HCT116 (cell line): ENCODE measurements around the gene LYPD5. TPM values are rescaled to one million over a fixed set of nuclear protein-coding genes. Genes with fewer than 3 reads are reported as not detected.

ENCODE experiments used
- ATAC-seq: fragments of 200-7000 bp; cut with Tn5 transposase; 2 replicates; pipeline ENCODE4 v1.9.1; 2020; ENCODE audit warnings: mild to moderate bottlenecking, moderate library complexity
- BruUV-seq: library from RNA; stranded (reverse); fragments of 400-500 nt; replicated peaks from 2 replicates; lab custom pipeline; 2021; lab: Mats Ljungman, UMichigan
- CTCF ChIA-PET: fragments of 300-600 bp; sonication (Branson Sonifier 250); formaldehyde crosslinking; loops from one replicate; lab custom pipeline; 2021; ENCODE audit warnings: antibody characterized with exemption; lab: Charles Lee
- POLR2A ChIA-PET: fragments of 300-600, 350-600 bp; sonication (Branson Sonifier 250); formaldehyde crosslinking; loops from one replicate; lab custom pipeline; 2021; ENCODE audit warnings: antibody characterized with exemption; lab: Charles Lee
- RAD21 ChIA-PET, 2 experiments: fragments of 300-600 bp; sonication (Branson Sonifier 250); formaldehyde crosslinking; loops; one replicate each; lab custom pipeline; 2023; ENCODE audit warnings: low total read pairs in 2 of 2; ENCODE audit not compliant: uncharacterized antibody in 2 of 2, unreplicated experiment in 2 of 2, low non-redundant PET in 1 of 2; lab: Charles Lee
- DNase-seq: peaks from one replicate; pipeline ENCODE4 v3.0.0-alpha.2; 2010; ENCODE audit warnings: low read depth, low spot score
- H2AFZ ChIP-seq: fragments of 200-600 bp; shearing (Covaris generic), sonication (generic); 2 replicates; pipeline ENCODE4 v1.6.1; 2017; ENCODE audit warnings: low read depth, mixed run types, mixed read lengths, antibody characterized with exemption, low read length; ENCODE audit not compliant: poor library complexity, severe bottlenecking
- H3K27ac ChIP-seq: 2 replicates; pipeline ENCODE4 v1.5.1; 2012; ENCODE audit warnings: low read depth, low read length
- H3K27me3 ChIP-seq: fragments of 200-600 bp; sonication (generic); 2 replicates; pipeline ENCODE4 v1.6.1; 2016; ENCODE audit warnings: mixed run types, low read length, mixed read lengths; ENCODE audit not compliant: insufficient read depth
- H3K36me3 ChIP-seq, 2 experiments: fragments of 200-500 bp in 1 of 2; fragments of 200-600 bp in 1 of 2; sonication (Bioruptor generic) in 1 of 2; sonication (generic) in 1 of 2; 2 replicates each; pipeline versions ENCODE4 v1.5.1 to v1.6.1; 2014 to 2016; ENCODE audit warnings: low read length in 2 of 2, inconsistent platforms in 1 of 2, mixed read lengths in 1 of 2, mixed run types in 1 of 2; ENCODE audit not compliant: insufficient read depth in 2 of 2, control insufficient read depth in 1 of 2
- H3K4me1 ChIP-seq, 2 experiments: fragments of 200-600 bp in 1 of 2; sonication (generic) in 1 of 2; 2 replicates each; pipeline versions ENCODE4 v1.5.1 to v1.6.1; 2012 to 2017; ENCODE audit warnings: low read length in 2 of 2, inconsistent platforms in 1 of 2, mild to moderate bottlenecking in 1 of 2, mixed read lengths in 1 of 2, mixed run types in 1 of 2, moderate library complexity in 1 of 2; ENCODE audit not compliant: insufficient read depth in 2 of 2, control insufficient read depth in 1 of 2
- H3K4me2 ChIP-seq: fragments of 200-600 bp; sonication (generic); 2 replicates; pipeline ENCODE4 v1.6.1; 2017; ENCODE audit warnings: mixed run types, low read length, mixed read lengths
- H3K4me3 ChIP-seq, 2 experiments: fragments of 200-600 bp in 1 of 2; sonication (generic) in 1 of 2; replicated peaks in 1 of 2; 2 replicates each; pipeline ENCODE4 v1.5.1; 2011 to 2016; ENCODE audit warnings: low read length in 2 of 2, control low read depth in 1 of 2, low read depth in 1 of 2, mild to moderate bottlenecking in 1 of 2, mixed read lengths in 1 of 2, mixed run types in 1 of 2
- H3K79me2 ChIP-seq: fragments of 200-600 bp; sonication (generic); 2 replicates; pipeline ENCODE4 v1.6.1; 2017; ENCODE audit warnings: mild to moderate bottlenecking, mixed run types, low read length, moderate library complexity, mixed read lengths; ENCODE audit not compliant: insufficient read depth
- H3K9ac ChIP-seq: fragments of 200-600 bp; sonication (generic); 2 replicates; pipeline ENCODE4 v1.6.1; 2016; ENCODE audit warnings: low read length, mixed read lengths
- H3K9me2 ChIP-seq: fragments of 200-600 bp; sonication (generic), shearing (Covaris generic); 2 replicates; pipeline ENCODE4 v1.6.1; 2017; ENCODE audit warnings: mixed run types, mild to moderate bottlenecking, moderate library complexity; ENCODE audit not compliant: insufficient read depth
- H3K9me3 ChIP-seq, 2 experiments: fragments of 200-500 bp in 1 of 2; fragments of 200-600 bp in 1 of 2; sonication (Bioruptor generic) in 1 of 2; sonication (generic) in 1 of 2; 2 replicates each; pipeline ENCODE4 v1.6.1; 2014 to 2017; ENCODE audit warnings: low read length in 2 of 2, mixed read lengths in 2 of 2, inconsistent platforms in 1 of 2, low read depth in 1 of 2, mild to moderate bottlenecking in 1 of 2, mixed run types in 1 of 2, moderate library complexity in 1 of 2; ENCODE audit not compliant: control insufficient read depth in 1 of 2, insufficient read depth in 1 of 2
- H4K20me1 ChIP-seq: fragments of 200-600 bp; sonication (generic), shearing (Covaris generic); 2 replicates; pipeline ENCODE4 v1.6.1; 2017; ENCODE audit warnings: mixed run types, mild to moderate bottlenecking, moderate library complexity; ENCODE audit not compliant: insufficient read depth
- CBX3 ChIP-seq: IDR thresholded peaks from 2 replicates; pipeline ENCODE4 v1.6.1; 2012; ENCODE audit warnings: low read depth
- CEBPB ChIP-seq: IDR thresholded peaks from 2 replicates; pipeline ENCODE4 v1.6.1; 2012; ENCODE audit warnings: low read depth
- EGR1 ChIP-seq: IDR thresholded peaks from 2 replicates; pipeline ENCODE4 v1.6.1; 2012; ENCODE audit warnings: low read depth
- EZH2 ChIP-seq: fragments of 200-600 bp; sonication (generic); IDR thresholded peaks from 2 replicates; pipeline ENCODE4 v1.6.1; 2017; ENCODE audit warnings: antibody characterized with exemption, mixed run types
- EZH2phosphoT487 ChIP-seq: fragments of 200-600 bp; IDR thresholded peaks from 2 replicates; pipeline ENCODE4 v1.6.1; 2018; ENCODE audit warnings: antibody characterized with exemption, borderline replicate concordance
- FOSL1 ChIP-seq: IDR thresholded peaks from 2 replicates; pipeline ENCODE4 v1.6.1; 2012; ENCODE audit warnings: low read depth
- POLR2A ChIP-seq: IDR thresholded peaks from 2 replicates; pipeline ENCODE4 v1.7.0; 2011; ENCODE audit warnings: borderline replicate concordance; ENCODE audit not compliant: insufficient read depth, insufficient read length; ENCODE audit errors: extremely low read depth
- POLR2AphosphoS5 ChIP-seq: IDR thresholded peaks from 2 replicates; pipeline ENCODE4 v1.6.1; 2011; ENCODE audit warnings: mild to moderate bottlenecking, low read depth, low read length, moderate library complexity
- RAD21 ChIP-seq: IDR thresholded peaks from 2 replicates; pipeline ENCODE4 v1.6.1; 2012; ENCODE audit warnings: low read depth, mild to moderate bottlenecking
- SP1 ChIP-seq: IDR thresholded peaks from 2 replicates; pipeline ENCODE4 v1.6.1; 2012; ENCODE audit warnings: low read depth
- TCF7L2 ChIP-seq: IDR thresholded peaks from 2 replicates; pipeline ENCODE4 v1.7.0; 2011; ENCODE audit warnings: borderline replicate concordance, inconsistent platforms; ENCODE audit not compliant: insufficient read depth, insufficient read length; ENCODE audit errors: extremely low read depth
- YY1 ChIP-seq: IDR thresholded peaks from 2 replicates; pipeline ENCODE4 v1.6.1; 2011; ENCODE audit warnings: low read length, low read depth, moderate library complexity, mild to moderate bottlenecking; ENCODE audit not compliant: insufficient replicate concordance; ENCODE audit errors: extremely low read depth
- ZFX ChIP-seq: fragments of 450-650 bp; IDR thresholded peaks from 2 replicates; pipeline ENCODE4 v1.6.1; 2017
- ZNF274 ChIP-seq: fragments of 200-500 bp; sonication (Bioruptor generic); IDR thresholded peaks from 2 replicates; pipeline ENCODE4 v1.6.1; 2014; ENCODE audit warnings: mild to moderate bottlenecking, low read depth, low read length, inconsistent platforms
- intact Hi-C: fragments of 100-400 bp; cut with micrococcal nuclease; formaldehyde crosslinking; loops from 2 replicates; pipeline ENCODE4 v1.10.0; 2022
- total RNA-seq: library from RNA; stranded (reverse); gene quantifications from one replicate; pipeline ENCODE4 v1.2.1, GENCODE V29; 2021; ENCODE audit not compliant: unreplicated experiment
- TF ChIP-seq, protein P1 (sequence below): IDR thresholded peaks from 2 replicates; pipeline ENCODE4 v1.6.1; 2011; ENCODE audit warnings: mild to moderate bottlenecking, low read length, moderate library complexity; ENCODE audit not compliant: insufficient replicate concordance; ENCODE audit errors: extremely low read depth
- TF ChIP-seq, protein P2 (sequence below): IDR thresholded peaks from 2 replicates; pipeline ENCODE4 v1.6.1; 2012; ENCODE audit warnings: low read depth
- TF ChIP-seq, protein P3 (sequence below): IDR thresholded peaks from 2 replicates; pipeline ENCODE4 v1.6.1; 2012
- TF ChIP-seq, protein P4 (sequence below), 3 experiments: fragments of 200-600 bp in 1 of 3; sonication (generic) in 1 of 3; IDR thresholded peaks in 2 of 3; conservative IDR thresholded peaks in 1 of 3; 2 replicates each; pipeline ENCODE4 v1.5.1; 2012 to 2017; ENCODE audit warnings: low read depth in 2 of 3, low read length in 2 of 3, antibody characterized with exemption in 1 of 3, borderline replicate concordance in 1 of 3, control low read depth in 1 of 3, mild to moderate bottlenecking in 1 of 3, mixed read lengths in 1 of 3, mixed run types in 1 of 3, moderate library complexity in 1 of 3; ENCODE audit not compliant: insufficient read depth in 1 of 3

The LYPD5 gene
- total RNA-seq, 1 experiment from 2014 or later, result 7.6 TPM

DNA sequence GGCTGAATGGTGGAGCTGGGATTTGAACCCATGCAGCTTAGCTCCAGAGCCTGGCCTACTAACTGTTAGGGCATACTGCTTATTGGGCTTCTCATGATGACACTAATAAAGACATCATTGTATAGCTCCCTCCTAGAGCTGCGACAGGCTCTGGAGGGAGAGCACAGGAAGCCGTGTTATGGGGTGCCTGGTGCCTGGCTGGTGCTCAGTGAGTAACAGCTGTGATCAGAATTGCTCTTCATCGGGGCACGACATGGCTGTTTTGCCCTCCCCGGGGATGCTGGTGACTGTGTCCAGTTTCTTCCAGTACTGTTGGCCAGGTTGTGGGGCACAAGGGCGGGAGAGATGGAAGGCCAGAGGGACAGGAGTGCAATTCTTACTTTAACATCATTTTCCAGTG is 5.1 kb downstream of the LYPD5 start:
- Histone ChIP-seq H3K9me2 (no peaks in the 10 kb centered on the region), H3K4me2 (no peak overlapping the region), H3K27me3 (no peaks in the 10 kb centered on the region), H2AFZ (no peak overlapping the region), H3K27ac (no peak overlapping the region), H3K4me3 (no peak overlapping the region), H3K9ac (no peak overlapping the region), H3K36me3 (peaks cover 0 to 9% of the 10 kb centered on the region in 2 experiments; a peak in 1 of 4 replicates), H3K9me3 (peaks cover 0 to 11% of the 10 kb centered on the region in 2 experiments; a peak in 1 of 4 replicates), H3K79me2 (no peaks in the 10 kb centered on the region), H4K20me1 (no peaks in the 10 kb centered on the region), H3K4me1 (peaks cover 18 to 30% of the 10 kb centered on the region in 2 experiments)
- TF ChIP-seq ZFX, result no peak
- TF ChIP-seq, protein P1, sequence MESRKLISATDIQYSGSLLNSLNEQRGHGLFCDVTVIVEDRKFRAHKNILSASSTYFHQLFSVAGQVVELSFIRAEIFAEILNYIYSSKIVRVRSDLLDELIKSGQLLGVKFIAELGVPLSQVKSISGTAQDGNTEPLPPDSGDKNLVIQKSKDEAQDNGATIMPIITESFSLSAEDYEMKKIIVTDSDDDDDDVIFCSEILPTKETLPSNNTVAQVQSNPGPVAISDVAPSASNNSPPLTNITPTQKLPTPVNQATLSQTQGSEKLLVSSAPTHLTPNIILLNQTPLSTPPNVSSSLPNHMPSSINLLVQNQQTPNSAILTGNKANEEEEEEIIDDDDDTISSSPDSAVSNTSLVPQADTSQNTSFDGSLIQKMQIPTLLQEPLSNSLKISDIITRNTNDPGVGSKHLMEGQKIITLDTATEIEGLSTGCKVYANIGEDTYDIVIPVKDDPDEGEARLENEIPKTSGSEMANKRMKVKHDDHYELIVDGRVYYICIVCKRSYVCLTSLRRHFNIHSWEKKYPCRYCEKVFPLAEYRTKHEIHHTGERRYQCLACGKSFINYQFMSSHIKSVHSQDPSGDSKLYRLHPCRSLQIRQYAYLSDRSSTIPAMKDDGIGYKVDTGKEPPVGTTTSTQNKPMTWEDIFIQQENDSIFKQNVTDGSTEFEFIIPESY, result no peak
- no peak for TF ChIP-seq EZH2phosphoT487
- TF ChIP-seq RAD21, result no peak
- no peak for TF ChIP-seq FOSL1
- TF ChIP-seq YY1, result no peak
- no peak for TF ChIP-seq EZH2
- no peak for TF ChIP-seq ZNF274
- TF ChIP-seq, protein P2, sequence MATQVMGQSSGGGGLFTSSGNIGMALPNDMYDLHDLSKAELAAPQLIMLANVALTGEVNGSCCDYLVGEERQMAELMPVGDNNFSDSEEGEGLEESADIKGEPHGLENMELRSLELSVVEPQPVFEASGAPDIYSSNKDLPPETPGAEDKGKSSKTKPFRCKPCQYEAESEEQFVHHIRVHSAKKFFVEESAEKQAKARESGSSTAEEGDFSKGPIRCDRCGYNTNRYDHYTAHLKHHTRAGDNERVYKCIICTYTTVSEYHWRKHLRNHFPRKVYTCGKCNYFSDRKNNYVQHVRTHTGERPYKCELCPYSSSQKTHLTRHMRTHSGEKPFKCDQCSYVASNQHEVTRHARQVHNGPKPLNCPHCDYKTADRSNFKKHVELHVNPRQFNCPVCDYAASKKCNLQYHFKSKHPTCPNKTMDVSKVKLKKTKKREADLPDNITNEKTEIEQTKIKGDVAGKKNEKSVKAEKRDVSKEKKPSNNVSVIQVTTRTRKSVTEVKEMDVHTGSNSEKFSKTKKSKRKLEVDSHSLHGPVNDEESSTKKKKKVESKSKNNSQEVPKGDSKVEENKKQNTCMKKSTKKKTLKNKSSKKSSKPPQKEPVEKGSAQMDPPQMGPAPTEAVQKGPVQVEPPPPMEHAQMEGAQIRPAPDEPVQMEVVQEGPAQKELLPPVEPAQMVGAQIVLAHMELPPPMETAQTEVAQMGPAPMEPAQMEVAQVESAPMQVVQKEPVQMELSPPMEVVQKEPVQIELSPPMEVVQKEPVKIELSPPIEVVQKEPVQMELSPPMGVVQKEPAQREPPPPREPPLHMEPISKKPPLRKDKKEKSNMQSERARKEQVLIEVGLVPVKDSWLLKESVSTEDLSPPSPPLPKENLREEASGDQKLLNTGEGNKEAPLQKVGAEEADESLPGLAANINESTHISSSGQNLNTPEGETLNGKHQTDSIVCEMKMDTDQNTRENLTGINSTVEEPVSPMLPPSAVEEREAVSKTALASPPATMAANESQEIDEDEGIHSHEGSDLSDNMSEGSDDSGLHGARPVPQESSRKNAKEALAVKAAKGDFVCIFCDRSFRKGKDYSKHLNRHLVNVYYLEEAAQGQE, result no peak
- TF ChIP-seq CBX3, result no peak
- TF ChIP-seq, protein P3, sequence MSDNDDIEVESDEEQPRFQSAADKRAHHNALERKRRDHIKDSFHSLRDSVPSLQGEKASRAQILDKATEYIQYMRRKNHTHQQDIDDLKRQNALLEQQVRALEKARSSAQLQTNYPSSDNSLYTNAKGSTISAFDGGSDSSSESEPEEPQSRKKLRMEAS, result no peak
- TF ChIP-seq POLR2AphosphoS5, result no peak
- no peak for TF ChIP-seq SP1
- no peak for TF ChIP-seq CEBPB
- no peak for TF ChIP-seq TCF7L2
- TF ChIP-seq, protein P4, sequence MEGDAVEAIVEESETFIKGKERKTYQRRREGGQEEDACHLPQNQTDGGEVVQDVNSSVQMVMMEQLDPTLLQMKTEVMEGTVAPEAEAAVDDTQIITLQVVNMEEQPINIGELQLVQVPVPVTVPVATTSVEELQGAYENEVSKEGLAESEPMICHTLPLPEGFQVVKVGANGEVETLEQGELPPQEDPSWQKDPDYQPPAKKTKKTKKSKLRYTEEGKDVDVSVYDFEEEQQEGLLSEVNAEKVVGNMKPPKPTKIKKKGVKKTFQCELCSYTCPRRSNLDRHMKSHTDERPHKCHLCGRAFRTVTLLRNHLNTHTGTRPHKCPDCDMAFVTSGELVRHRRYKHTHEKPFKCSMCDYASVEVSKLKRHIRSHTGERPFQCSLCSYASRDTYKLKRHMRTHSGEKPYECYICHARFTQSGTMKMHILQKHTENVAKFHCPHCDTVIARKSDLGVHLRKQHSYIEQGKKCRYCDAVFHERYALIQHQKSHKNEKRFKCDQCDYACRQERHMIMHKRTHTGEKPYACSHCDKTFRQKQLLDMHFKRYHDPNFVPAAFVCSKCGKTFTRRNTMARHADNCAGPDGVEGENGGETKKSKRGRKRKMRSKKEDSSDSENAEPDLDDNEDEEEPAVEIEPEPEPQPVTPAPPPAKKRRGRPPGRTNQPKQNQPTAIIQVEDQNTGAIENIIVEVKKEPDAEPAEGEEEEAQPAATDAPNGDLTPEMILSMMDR (IDR thresholded peaks at IDR 0.05 in 2 of 3, conservative IDR thresholded peaks at IDR 0.05 in 1 of 3; ENCODE audit: borderline replicate concordance in 1 of 3, insufficient read depth in 1 of 3, low read depth in 2 of 3, low read length in 2 of 3), result no peak
- TF ChIP-seq EGR1, result no peak
- TF ChIP-seq POLR2A, result no peak
- BruUV-seq, result no TSS peak
- POLR2A ChIA-PET, result no interaction called here
- no peak for DNase-seq
- ATAC-seq, result no peak
- RAD21 ChIA-PET, result no interaction called here
- intact Hi-C loops, result no loop called here
- CTCF ChIA-PET, result no interaction called here
